Stimulated activated naive CD8-positive, alpha-beta T cell treated with anti-CD3 and anti-CD28 coated beads, Interleukin-15, Interleukin-2, amounts not matched to agents 100 U/mL and 50 U/mL, for 24 hours (primary cell): ENCODE results near the gene TNFAIP8.

Experiments
- ATAC-seq: fragments of 150-1000 bp; cut with Tn5 transposase; one replicate; pipeline ENCODE4 v1.10.0; 2021
- DNase-seq: peaks from one replicate; pipeline ENCODE4 v3.0.0; 2021

Gene TNFAIP8

GRCh38 chr5:119370486-119370885 lies 14.7 kb downstream of the TNFAIP8 start:
- DNase-seq (no peak), ATAC-seq (no peak)

GRCh38 chr5:119371146-119371545 lies 15.3 kb downstream of the TNFAIP8 start:
- no peak for DNase-seq
- ATAC-seq, result no peak

GRCh38 chr5:119373449-119373858 lies 17.6 kb downstream of the TNFAIP8 start:
- no peak for DNase-seq
- no peak for ATAC-seq

- no peak for DNase-seq
- no peak for ATAC-seq
Measured at GRCh38 chr5:119374901-119375300, 19.1 kb downstream of the TNFAIP8 start.

GRCh38 chr5:119377066-119377465 lies 21.2 kb downstream of the TNFAIP8 start:
- ATAC-seq (no peak), DNase-seq (no peak)

- no peak for DNase-seq
- ATAC-seq, result peak; percentile 58
Measured at GRCh38 chr5:119378075-119378700, 22.4 kb downstream of the TNFAIP8 start.

GRCh38 chr5:119379096-119379495 lies 23.3 kb downstream of the TNFAIP8 start:
- ATAC-seq, result no peak
- no peak for DNase-seq

- ATAC-seq, result no peak
- DNase-seq, result no peak
Measured at GRCh38 chr5:119379942-119380547, 24.2 kb downstream of the TNFAIP8 start.

- DNase-seq (no peak), ATAC-seq (no peak)
Measured at GRCh38 chr5:119382169-119382568, 26.4 kb downstream of the TNFAIP8 start.

GRCh38 chr5:119383008-119383407 lies 27.2 kb downstream of the TNFAIP8 start:
- ATAC-seq (no peak), DNase-seq (no peak)

GRCh38 chr5:119385136-119385535 lies 29.3 kb downstream of the TNFAIP8 start:
- DNase-seq, result no peak

GRCh38 chr5:119385536-119386128 lies 29.8 kb downstream of the TNFAIP8 start:
- no peak for DNase-seq
- no peak for ATAC-seq

More at GRCh38 chr5:119385136-119385535, 29.3 kb downstream of the TNFAIP8 start:
- ATAC-seq, result no peak

GRCh38 chr5:119386596-119387344 lies 31.0 kb downstream of the TNFAIP8 start:
- DNase-seq, result no peak
- ATAC-seq, result no peak

- DNase-seq (no peak), ATAC-seq (no peak)
Measured at GRCh38 chr5:119387945-119388618, 32.3 kb downstream of the TNFAIP8 start.

- ATAC-seq (no peak), DNase-seq (no peak)
Measured at GRCh38 chr5:119388619-119389190, 32.9 kb downstream of the TNFAIP8 start.

GRCh38 chr5:119389288-119390030 lies 33.6 kb downstream of the TNFAIP8 start:
- ATAC-seq, result peak; percentile 35
- DNase-seq, result no peak

- ATAC-seq (no peak), DNase-seq (no peak)
Measured at GRCh38 chr5:119390404-119390803, 34.6 kb downstream of the TNFAIP8 start.

- DNase-seq, result no peak
- ATAC-seq, result no peak
Measured at GRCh38 chr5:119393201-119393691, 37.4 kb downstream of the TNFAIP8 start.

- DNase-seq, result no peak
- ATAC-seq, result no peak
Measured at GRCh38 chr5:119393746-119394145, 37.9 kb downstream of the TNFAIP8 start.

GRCh38 chr5:119395080-119395836 lies 39.4 kb downstream of the TNFAIP8 start:
- DNase-seq (no peak), ATAC-seq (no peak)
